GM06990 (cell line): ENCODE data around the gene LGMN.

Experiments used
- DNase-seq: peaks from one replicate; pipeline ENCODE4 v3.0.0-alpha.2; 2011; ENCODE audit not compliant: insufficient read length; ENCODE audit errors: extremely low read depth
- H3K27me3 ChIP-seq: replicated peaks from 2 replicates; pipeline ENCODE4 v1.6.0; 2011; ENCODE audit warnings: low read length; ENCODE audit not compliant: control insufficient read depth, insufficient read depth
- H3K36me3 ChIP-seq: 2 replicates; pipeline ENCODE4 v1.5.1; 2011; ENCODE audit warnings: low read length; ENCODE audit not compliant: control insufficient read depth, insufficient read depth
- H3K4me3 ChIP-seq: replicated peaks from 2 replicates; pipeline ENCODE4 v1.5.1; 2011; ENCODE audit warnings: low read depth, mild to moderate bottlenecking, control low read depth, low read length
- CTCF ChIP-seq: IDR thresholded peaks from 2 replicates; pipeline ENCODE4 v1.5.1; 2011; ENCODE audit warnings: low read length, control low read depth, mild to moderate bottlenecking, inconsistent platforms; ENCODE audit not compliant: insufficient read depth, poor library complexity, severe bottlenecking

Gene LGMN

DNA sequence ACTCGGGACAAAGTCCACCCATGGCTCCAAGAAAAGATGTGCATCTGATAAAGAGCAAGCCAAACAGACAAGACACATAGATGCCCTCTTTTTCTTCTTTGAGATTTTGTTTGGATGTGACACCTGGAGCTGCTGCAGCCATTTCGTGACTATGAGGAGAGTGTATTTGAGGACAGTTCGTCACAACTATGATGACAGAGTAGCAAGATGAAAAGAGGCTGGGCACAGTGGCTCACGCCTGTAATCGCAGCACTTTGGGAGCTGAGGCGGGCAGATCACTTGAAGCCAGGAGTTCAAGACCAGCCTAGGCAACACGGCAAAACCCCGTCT lies 21.5 kb downstream of the LGMN start:
- no peaks in the 10 kb centered on the region for H3K27me3 ChIP-seq

DNA sequence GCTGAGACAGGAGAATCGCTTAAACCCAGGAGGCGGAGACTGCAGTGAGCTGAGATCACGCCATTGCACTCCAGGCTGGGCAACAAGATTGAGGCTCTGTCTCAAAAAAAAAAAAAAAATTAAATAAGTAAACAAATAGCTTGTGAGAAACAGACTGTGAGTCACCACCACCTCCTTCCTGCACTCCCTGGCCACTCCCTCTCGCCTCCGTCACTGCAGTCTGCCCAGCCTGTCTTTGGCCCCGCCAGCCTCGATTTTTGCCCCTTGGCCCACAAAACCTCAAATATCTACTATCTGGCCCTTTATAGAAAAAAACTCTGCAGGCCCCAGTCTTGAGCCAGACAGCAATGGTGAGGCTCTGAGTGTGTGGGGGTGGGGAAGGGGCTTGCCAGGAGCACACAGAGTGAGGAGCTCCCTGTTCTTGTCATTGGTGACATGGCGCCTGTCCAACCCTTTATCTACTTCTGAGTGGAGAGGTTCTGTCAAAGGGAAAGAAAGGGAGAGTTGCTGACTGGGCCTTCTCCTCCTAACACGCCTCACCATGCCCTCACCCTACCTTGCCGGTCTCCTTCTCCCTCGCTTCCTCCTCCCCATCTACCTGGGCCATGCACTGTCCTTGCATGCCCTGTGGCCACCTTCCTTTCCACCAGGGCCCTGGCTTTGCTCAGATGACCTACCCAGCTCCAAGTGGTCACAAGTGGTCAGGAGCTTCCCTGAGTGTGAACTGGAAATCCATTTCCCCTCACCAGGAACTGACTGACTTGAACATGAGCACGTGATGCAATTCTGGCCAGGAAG lies 22.1 kb downstream of the LGMN start:
- Histone ChIP-seq H3K27me3 (no peaks in the 10 kb centered on the region), H3K36me3 (peaks cover 11% of the 10 kb centered on the region), H3K4me3 (no peak overlapping the region)
- no peak for TF ChIP-seq CTCF
- DNase-seq: no peak

More for the DNA sequence above, 21.5 kb downstream of the LGMN start:
- TF ChIP-seq CTCF: no peak
- Histone ChIP-seq H3K36me3 (peaks cover 14% of the 10 kb centered on the region), H3K4me3 (no peak overlapping the region)
- DNase-seq: no peak

DNA sequence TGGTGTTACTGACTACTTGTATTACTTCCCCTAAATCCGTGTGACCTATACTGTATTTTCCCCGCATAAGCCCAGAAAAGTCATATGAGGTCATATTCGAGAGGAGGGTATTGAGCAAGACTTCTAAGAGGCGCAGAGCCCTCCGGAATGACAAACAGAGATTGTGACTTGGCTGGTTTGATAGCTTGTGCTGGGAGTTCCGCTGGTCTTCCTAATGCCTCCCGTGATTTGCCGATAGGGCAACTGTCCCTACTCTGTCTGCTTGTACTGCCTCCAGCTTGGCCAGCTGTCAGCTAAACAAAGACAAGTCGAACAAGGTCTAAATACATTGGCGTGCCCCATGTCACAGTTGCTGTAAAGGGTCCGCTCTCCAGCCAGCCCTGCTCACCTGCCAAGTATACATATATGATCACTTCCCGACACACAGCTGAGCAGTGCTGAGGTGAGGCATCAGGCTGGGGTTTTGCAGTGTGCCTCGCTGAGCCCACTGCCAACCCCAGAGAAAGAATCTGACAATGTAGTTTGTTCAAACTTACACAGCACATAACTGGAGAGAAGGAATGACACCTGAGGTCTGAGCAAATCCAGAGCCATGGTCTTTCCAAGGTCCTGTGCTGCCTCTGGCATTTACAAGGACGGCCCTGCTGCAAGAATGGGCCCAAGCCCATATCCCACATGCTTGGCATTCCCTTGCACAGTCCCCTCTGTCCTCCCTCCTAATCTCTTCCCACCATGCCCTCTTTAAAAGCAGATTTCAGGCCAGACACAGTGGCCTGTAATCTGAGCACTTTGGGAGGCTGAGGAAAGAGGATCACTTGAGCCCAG lies 23.7 kb downstream of the LGMN start:
- H3K4me3 ChIP-seq: no peak overlapping the region
- H3K36me3 ChIP-seq: peaks cover 14% of the 10 kb centered on the region
- H3K27me3 ChIP-seq: no peaks in the 10 kb centered on the region
- TF ChIP-seq CTCF: no peak
- DNase-seq: no peak

GRCh38 chr14:92719890-92720323 lies 28.5 kb downstream of the LGMN start:
- Histone ChIP-seq H3K36me3 (peaks cover 8% of the 10 kb centered on the region), H3K4me3 (no peak overlapping the region), H3K27me3 (no peaks in the 10 kb centered on the region)
- DNase-seq: no peak
- TF ChIP-seq CTCF: no peak

- Histone ChIP-seq H3K4me3 (no peak overlapping the region), H3K27me3 (no peaks in the 10 kb centered on the region), H3K36me3 (peaks cover 8% of the 10 kb centered on the region)
- TF ChIP-seq CTCF: no peak
- DNase-seq: no peak
These were observed 29.0 kb downstream of the LGMN start for GRCh38 chr14:92719421-92719820.
